Suprapubic skin (tissue), 4 donors: ENCODE measurements around the gene RNF130. TPM values are rescaled to one million over a fixed set of nuclear protein-coding genes. Genes with fewer than 3 reads are reported as not detected.
"Not testable (repeated sequence)": the region's sequence is repeated elsewhere in the genome, so short reads cannot be mapped to it uniquely, and the experiment has no call there.

Source experiments
- DNase-seq, 2 donors: peaks; one replicate each; pipeline ENCODE4 v3.0.0-alpha.2; 2019; ENCODE audit warnings: low spot score in 2 of 2
- H3K27ac ChIP-seq: fragments of 200-600 bp; sonication (generic); one replicate; pipeline ENCODE4 v1.5.1; 2019
- H3K27me3 ChIP-seq: fragments of 200-600 bp; sonication (generic); one replicate; pipeline ENCODE4 v1.5.1; 2019
- H3K36me3 ChIP-seq: fragments of 200-600 bp; sonication (generic); one replicate; pipeline ENCODE4 v1.5.1; 2019
- H3K4me1 ChIP-seq: fragments of 200-600 bp; sonication (generic); one replicate; pipeline ENCODE4 v1.5.1; 2019
- H3K4me3 ChIP-seq: fragments of 200-600 bp; sonication (generic); one replicate; pipeline ENCODE4 v1.5.1; 2019; ENCODE audit warnings: mild to moderate bottlenecking
- H3K9me3 ChIP-seq: fragments of 200-600 bp; sonication (generic); one replicate; pipeline ENCODE4 v1.5.1; 2019
- CTCF ChIP-seq, 2 donors: fragments of 200-600 bp in 1 of 2; fragments of 450-650 bp in 1 of 2; sonication (generic) in 1 of 2; IDR thresholded peaks; one replicate each; pipeline ENCODE4 v1.5.1; 2016 to 2019; ENCODE audit warnings: antibody characterized with exemption in 2 of 2, mild to moderate bottlenecking in 1 of 2, moderate library complexity in 1 of 2
- EP300 ChIP-seq: sonication (generic); formaldehyde crosslinking; IDR thresholded peaks from one replicate; pipeline ENCODE4 v1.6.1; 2017; ENCODE audit warnings: antibody characterized with exemption
- POLR2A ChIP-seq, 2 donors: fragments of 450-650 bp; IDR thresholded peaks; one replicate each; pipeline ENCODE4 v1.6.1; 2017; ENCODE audit warnings: antibody characterized with exemption in 2 of 2, mild to moderate bottlenecking in 2 of 2, moderate library complexity in 2 of 2
- POLR2AphosphoS5 ChIP-seq, 3 donors: sonication (generic); formaldehyde crosslinking; IDR thresholded peaks; one replicate each; pipeline ENCODE4 v1.6.1; 2017; ENCODE audit warnings: antibody characterized with exemption in 3 of 3
- WGBS: methylation state at CpG from one replicate; pipeline ENCODE4 v1.1.5; 2018; 5-methylcytosine and 5-hydroxymethylcytosine counted together
- total RNA-seq, 4 donors: library from RNA; depleted of rRNA; stranded (reverse); fragments of >200 nt; gene quantifications; one replicate each; pipeline ENCODE4 v1.1.0, GENCODE V29; 2016

The RNF130 gene
- total RNA-seq, 4 donors from 2014 or later = 24.8 to 37.2 (median 29.8) TPM

DNA sequence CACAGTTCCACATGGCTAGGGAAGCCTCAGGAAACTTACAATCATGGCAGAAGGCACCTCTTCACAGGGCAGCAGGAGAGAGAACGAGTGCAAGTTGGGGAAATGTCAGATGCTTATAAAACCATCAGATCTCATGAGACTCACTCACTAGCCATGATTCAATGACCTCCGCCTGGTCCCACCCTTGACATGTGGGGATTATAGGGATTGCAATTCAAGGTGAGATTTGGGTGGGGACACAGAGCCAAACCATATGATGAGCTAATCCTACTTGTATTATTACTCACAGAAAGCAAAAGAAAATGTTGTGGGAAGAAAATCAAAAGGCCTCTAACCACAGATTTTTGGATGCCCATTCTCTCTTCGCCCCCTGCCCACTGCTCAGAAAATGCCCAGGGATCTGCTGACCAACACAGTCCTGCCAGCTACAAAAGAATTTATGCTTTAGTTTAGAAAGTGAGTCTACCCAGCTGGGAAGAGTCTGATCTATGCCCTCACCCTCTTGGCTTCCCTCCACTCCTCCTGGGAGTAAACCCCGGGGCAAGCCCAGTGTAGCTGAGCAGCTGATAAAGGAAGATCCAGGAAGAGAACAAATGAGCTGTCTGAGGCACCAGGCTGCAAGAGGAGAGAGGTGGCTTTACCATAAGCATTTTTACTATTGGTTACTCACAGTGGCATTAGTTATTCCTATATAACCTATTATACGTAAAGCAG lies 53.1 kb downstream of the RNF130 start:
- TF ChIP-seq POLR2A (IDR thresholded peaks at IDR 0.05) (no peak), CTCF (IDR thresholded peaks at IDR 0.05) (no peak), POLR2AphosphoS5 (IDR thresholded peaks at IDR 0.05) (no peak), EP300 (no peak)
- Histone ChIP-seq H3K27ac (no peak overlapping the region), H3K4me1 (no peaks in the 10 kb centered on the region), H3K9me3 (no peaks in the 10 kb centered on the region), H3K27me3 (no peaks in the 10 kb centered on the region), H3K4me3 (no peak overlapping the region), H3K36me3 (peaks cover 3% of the 10 kb centered on the region)
- no peak for DNase-seq
- WGBS = 91% methylated on average over 5 of the region's 5 CpGs

DNA sequence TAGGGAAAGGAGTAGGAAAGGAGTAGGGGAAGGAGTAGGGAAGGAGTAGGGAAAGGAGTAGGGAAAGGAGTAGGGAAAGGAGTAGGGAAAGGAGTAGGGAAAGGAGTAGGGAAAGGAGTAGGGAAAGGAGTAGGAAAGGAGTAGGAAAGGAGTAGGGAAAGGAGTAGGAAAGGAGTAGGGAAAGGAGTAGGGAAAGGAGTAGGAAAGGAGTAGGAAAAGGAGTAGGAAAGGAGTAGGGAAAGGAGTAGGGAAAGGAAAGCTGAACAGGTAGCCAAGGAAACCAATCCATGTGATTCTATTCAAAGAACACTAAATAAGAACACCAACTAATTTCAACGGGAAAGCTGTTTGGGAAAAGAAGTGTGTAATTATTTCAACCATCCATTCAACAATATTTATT lies 56.0 kb downstream of the RNF130 start:
- not testable (repeated sequence) for H3K9me3 ChIP-seq, DNase-seq, H3K4me1 ChIP-seq, H3K4me3 ChIP-seq, H3K27me3 ChIP-seq, H3K27ac ChIP-seq
- H3K36me3 ChIP-seq = peaks cover 20% of the 10 kb centered on the region
- 89% methylated on average over 1 of the region's 1 CpG for WGBS

DNA sequence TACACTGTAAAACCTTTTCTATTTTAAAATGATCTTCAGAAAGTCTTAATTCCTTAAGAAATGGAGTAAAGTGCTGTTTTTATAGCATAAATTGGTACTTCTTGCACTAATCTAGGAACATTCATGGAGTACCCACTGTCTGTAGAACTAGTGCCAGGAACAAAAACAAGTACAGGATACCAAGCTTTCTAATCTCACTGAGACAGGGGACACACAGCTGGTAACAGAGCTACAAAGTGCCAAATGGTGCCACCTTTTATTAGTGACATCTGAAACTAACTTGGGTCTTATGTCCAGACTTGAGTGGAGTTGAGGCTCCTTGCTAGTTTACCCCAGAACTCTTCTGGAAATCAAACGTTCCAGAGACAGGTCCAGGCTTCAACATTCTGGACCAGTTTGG lies 57.9 kb downstream of the RNF130 start:
- TF ChIP-seq EP300 = no peak
- no peak for TF ChIP-seq POLR2A (IDR thresholded peaks at IDR 0.05)
- no peak for TF ChIP-seq POLR2AphosphoS5 (IDR thresholded peaks at IDR 0.05)
- TF ChIP-seq CTCF (IDR thresholded peaks at IDR 0.05) = no peak
- H3K4me3 ChIP-seq = no peak overlapping the region
- peaks cover 17% of the 10 kb centered on the region for H3K36me3 ChIP-seq
- WGBS = 0% methylated on average over 1 of the region's 1 CpG
- no peak for DNase-seq
- H3K4me1 ChIP-seq = no peaks in the 10 kb centered on the region
- H3K9me3 ChIP-seq = no peaks in the 10 kb centered on the region
- H3K27me3 ChIP-seq = no peaks in the 10 kb centered on the region
- no peak overlapping the region for H3K27ac ChIP-seq

- WGBS = 64% methylated on average over 2 of the region's 2 CpGs
- Histone ChIP-seq H3K27ac (no peak overlapping the region), H3K9me3 (no peaks in the 10 kb centered on the region), H3K36me3 (peaks cover 17% of the 10 kb centered on the region), H3K4me3 (no peak overlapping the region), H3K4me1 (peaks cover 4% of the 10 kb centered on the region), H3K27me3 (no peaks in the 10 kb centered on the region)
- TF ChIP-seq POLR2AphosphoS5 (IDR thresholded peaks at IDR 0.05) = no peak
- no peak for TF ChIP-seq CTCF (IDR thresholded peaks at IDR 0.05)
- TF ChIP-seq EP300 = no peak
- TF ChIP-seq POLR2A (IDR thresholded peaks at IDR 0.05) = no peak
- no peak for DNase-seq
These were observed 59.2 kb downstream of the RNF130 start for GRCh38 chr5:180012316-180012715.

DNA sequence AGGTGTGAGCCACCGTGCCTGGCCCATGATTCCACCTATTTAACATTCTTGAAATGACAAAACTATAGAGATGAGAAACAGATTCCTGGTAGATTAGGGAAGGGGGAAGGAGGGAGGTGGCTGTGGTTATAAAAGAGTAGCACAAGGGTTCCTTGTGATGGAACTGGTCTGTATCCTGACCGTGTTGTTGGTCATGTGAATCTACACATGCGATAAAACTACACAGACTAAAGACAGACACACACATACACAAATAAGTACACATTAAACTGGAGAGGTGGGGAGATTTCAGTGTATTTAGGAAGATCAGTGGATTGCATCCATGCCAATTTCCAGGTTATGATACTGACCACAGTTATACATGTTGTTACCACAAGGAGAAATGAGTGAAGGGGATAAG lies 60.9 kb downstream of the RNF130 start:
- Histone ChIP-seq H3K27ac (no peak overlapping the region), H3K4me3 (no peak overlapping the region), H3K9me3 (no peaks in the 10 kb centered on the region), H3K4me1 (peaks cover 4% of the 10 kb centered on the region), H3K27me3 (no peaks in the 10 kb centered on the region), H3K36me3 (peaks cover 17% of the 10 kb centered on the region)
- 84% methylated on average over 3 of the region's 3 CpGs for WGBS
- TF ChIP-seq POLR2AphosphoS5 (IDR thresholded peaks at IDR 0.05) (no peak), EP300 (no peak), POLR2A (IDR thresholded peaks at IDR 0.05) (no peak), CTCF (IDR thresholded peaks at IDR 0.05) (no peak)
- DNase-seq = no peak

- no peak for DNase-seq
- H3K4me1 ChIP-seq = peaks cover 4% of the 10 kb centered on the region
- 93% methylated on average over 7 of the region's 7 CpGs for WGBS
- H3K9me3 ChIP-seq = no peaks in the 10 kb centered on the region
- no peaks in the 10 kb centered on the region for H3K27me3 ChIP-seq
- H3K4me3 ChIP-seq = no peak overlapping the region
- TF ChIP-seq POLR2AphosphoS5 (IDR thresholded peaks at IDR 0.05) = no peak
- H3K27ac ChIP-seq = no peak overlapping the region
- peaks cover 17% of the 10 kb centered on the region for H3K36me3 ChIP-seq
These were observed 62.0 kb downstream of the RNF130 start for GRCh38 chr5:180009581-180009980.
